GM12891 (cell line): ENCODE measurements around the gene CEBPG.

Experiments
- PAX5 ChIP-seq: IDR thresholded peaks from 2 replicates; pipeline ENCODE4 v1.6.1; 2011; ENCODE audit warnings: low read length, moderate library complexity, mild to moderate bottlenecking; ENCODE audit not compliant: insufficient read depth, severe bottlenecking
- POLR2A ChIP-seq: IDR thresholded peaks from 2 replicates; pipeline ENCODE4 v1.6.1; 2011; ENCODE audit warnings: low read depth, low read length, control low read depth
- POLR2AphosphoS5 ChIP-seq: IDR thresholded peaks from 2 replicates; pipeline ENCODE4 v1.6.1; 2011; ENCODE audit warnings: low read depth, low read length, control low read depth
- POU2F2 ChIP-seq: IDR thresholded peaks from 2 replicates; pipeline ENCODE4 v1.6.1; 2011; ENCODE audit warnings: low read depth, mild to moderate bottlenecking, control low read depth, low read length, moderate library complexity
- TAF1 ChIP-seq: IDR thresholded peaks from 2 replicates; pipeline ENCODE4 v1.6.1; 2011; ENCODE audit warnings: low read depth, low read length, control low read depth

- TF ChIP-seq POLR2A = no peak
- no peak for TF ChIP-seq PAX5
- no peak for TF ChIP-seq TAF1
- no peak for TF ChIP-seq POLR2AphosphoS5
- no peak for TF ChIP-seq POU2F2
Measured at GRCh38 chr19:33403221-33403972, 29.9 kb downstream of the CEBPG start.
